IMR-90 (cell line): ENCODE measurements around the gene LRCH3. TPM values are rescaled to one million over a fixed set of nuclear protein-coding genes. Genes with fewer than 3 reads are reported as not detected.
A peak's percentile ranks its signal among the peaks of the same experiment; 100 is the strongest.

Experiments used
- ATAC-seq: fragments of 200-7000 bp; cut with Tn5 transposase; 2 replicates; pipeline ENCODE4 v1.9.1; 2020; ENCODE audit warnings: low read depth, mild to moderate bottlenecking, moderate library complexity
- BruUV-seq: library from RNA; stranded (reverse); fragments of 400-500 nt; replicated peaks from 2 replicates; lab custom pipeline; 2021; lab: Mats Ljungman, UMichigan
- CTCF ChIA-PET: fragments of 300-600 bp; formaldehyde crosslinking; extraction: SDS; loops from one replicate; lab custom pipeline; 2021; ENCODE audit warnings: antibody characterized with exemption; lab: Yijun Ruan, JAX
- POLR2A ChIA-PET: fragments of 300-600 bp; sonication (Branson Sonifier 250); formaldehyde crosslinking; loops from one replicate; lab custom pipeline; 2022; ENCODE audit warnings: antibody characterized with exemption; ENCODE audit not compliant: unreplicated experiment; lab: Charles Lee
- DNase-seq: peaks from one replicate; pipeline ENCODE4 v3.0.0; 2013
- H2AFZ ChIP-seq: replicated peaks from 2 replicates; pipeline ENCODE3; 2013; ENCODE audit warnings: low read length, mild to moderate bottlenecking; ENCODE audit not compliant: poor library complexity
- H2AK5ac ChIP-seq: 2 replicates; pipeline ENCODE4 v1.6.1; 2013; ENCODE audit warnings: low read depth, low read length, inconsistent platforms
- H2AK9ac ChIP-seq: replicated peaks from 2 replicates; pipeline ENCODE3; 2013; ENCODE audit warnings: mild to moderate bottlenecking, low read depth, low read length, moderate library complexity; ENCODE audit not compliant: poor library complexity
- H2BK120ac ChIP-seq: 2 replicates; pipeline ENCODE4 v1.6.1; 2013; ENCODE audit warnings: low read depth, low read length, inconsistent platforms
- H2BK15ac ChIP-seq: 3 replicates; pipeline ENCODE4 v1.6.1; 2013; ENCODE audit warnings: low read depth, low read length, inconsistent platforms
- H2BK20ac ChIP-seq: 2 replicates; pipeline ENCODE4 v1.6.1; 2013; ENCODE audit warnings: low read depth, mild to moderate bottlenecking, inconsistent platforms, low read length, moderate library complexity
- H2BK5ac ChIP-seq: 2 replicates; pipeline ENCODE4 v1.6.1; 2013; ENCODE audit warnings: mild to moderate bottlenecking, low read depth, low read length, inconsistent platforms; ENCODE audit not compliant: poor library complexity, severe bottlenecking
- H3K14ac ChIP-seq: replicated peaks from 2 replicates; pipeline ENCODE4 v1.6.1; 2013; ENCODE audit warnings: low read depth, low read length, inconsistent platforms
- H3K18ac ChIP-seq: 2 replicates; pipeline ENCODE4 v1.6.1; 2013; ENCODE audit warnings: low read depth, low read length, control low read depth
- H3K23ac ChIP-seq: 2 replicates; pipeline ENCODE4 v1.6.1; 2013; ENCODE audit warnings: low read depth, low read length, inconsistent platforms
- H3K27ac ChIP-seq: 2 replicates; pipeline ENCODE4 v1.5.1; 2013; ENCODE audit warnings: mild to moderate bottlenecking, control low read depth, low read length; ENCODE audit not compliant: insufficient read depth
- H3K27me3 ChIP-seq: 2 replicates; pipeline ENCODE4 v1.6.1; 2013; ENCODE audit warnings: low read length; ENCODE audit not compliant: control insufficient read depth, insufficient read depth
- H3K36me3 ChIP-seq: 2 replicates; pipeline ENCODE4 v1.6.1; 2013; ENCODE audit warnings: low read length, mixed read lengths; ENCODE audit not compliant: control insufficient read depth, insufficient read depth
- H3K4ac ChIP-seq: 2 replicates; pipeline ENCODE4 v1.6.1; 2013; ENCODE audit warnings: low read depth, low read length, inconsistent platforms
- H3K4me1 ChIP-seq: 2 replicates; pipeline ENCODE4 v1.6.1; 2013; ENCODE audit warnings: low read length, mixed read lengths; ENCODE audit not compliant: control insufficient read depth, insufficient read depth
- H3K4me2 ChIP-seq: 2 replicates; pipeline ENCODE4 v1.6.1; 2013; ENCODE audit warnings: low read depth, mild to moderate bottlenecking, control low read depth, low read length, moderate library complexity
- H3K4me3 ChIP-seq: 2 replicates; pipeline ENCODE4 v1.5.1; 2013; ENCODE audit warnings: low read depth, mild to moderate bottlenecking, control low read depth, low read length, moderate library complexity; ENCODE audit not compliant: insufficient read depth
- H3K56ac ChIP-seq: 2 replicates; pipeline ENCODE4 v1.6.1; 2013; ENCODE audit warnings: low read length, inconsistent platforms; ENCODE audit not compliant: insufficient read depth; ENCODE audit errors: extremely low read depth
- H3K79me1 ChIP-seq, 2 experiments: 2 replicates each; pipeline ENCODE4 v1.6.1; 2013; ENCODE audit warnings: low read length in 2 of 2, inconsistent platforms in 1 of 2, low read depth in 1 of 2
- H3K9ac ChIP-seq: 2 replicates; pipeline ENCODE4 v1.6.1; 2013; ENCODE audit warnings: low read depth, low read length, control low read depth
- H3K9me1 ChIP-seq: 2 replicates; pipeline ENCODE4 v1.6.1; 2013; ENCODE audit warnings: low read length, inconsistent platforms; ENCODE audit not compliant: insufficient read depth
- H3K9me3 ChIP-seq: 2 replicates; pipeline ENCODE4 v1.6.1; 2013; ENCODE audit warnings: low read length; ENCODE audit not compliant: control insufficient read depth, insufficient read depth
- H4K20me1 ChIP-seq: 2 replicates; pipeline ENCODE4 v1.6.1; 2013; ENCODE audit warnings: low read length, inconsistent platforms; ENCODE audit not compliant: insufficient read depth
- H4K5ac ChIP-seq: 2 replicates; pipeline ENCODE4 v1.6.1; 2013; ENCODE audit warnings: mild to moderate bottlenecking, low read depth, low read length, control low read depth
- H4K8ac ChIP-seq, 2 experiments: 2 replicates each; pipeline ENCODE4 v1.6.1; 2013; ENCODE audit warnings: low read depth in 2 of 2, low read length in 2 of 2, control low read depth in 1 of 2, inconsistent platforms in 1 of 2
- H4K91ac ChIP-seq: 2 replicates; pipeline ENCODE4 v1.6.1; 2013; ENCODE audit warnings: low read depth, low read length, inconsistent platforms; ENCODE audit not compliant: insufficient read depth
- BHLHE40 ChIP-seq: fragments of 150-350 bp; IDR thresholded peaks from 2 replicates; pipeline ENCODE4 v1.6.1; 2016; ENCODE audit warnings: mild to moderate bottlenecking, low read depth, low read length
- CHD1 ChIP-seq: IDR thresholded peaks from 2 replicates; pipeline ENCODE4 v1.6.1; 2012; ENCODE audit warnings: low read depth, low read length, improper control_type of control experiment
- FOS ChIP-seq: fragments of 150-350 bp; IDR thresholded peaks from 2 replicates; pipeline ENCODE4 v1.6.1; 2016; ENCODE audit warnings: low read depth, low read length
- SMC3 ChIP-seq: fragments of 150-350 bp; IDR thresholded peaks from 2 replicates; pipeline ENCODE4 v1.6.1; 2016; ENCODE audit warnings: low read depth, mild to moderate bottlenecking, antibody characterized with exemption, low read length, moderate library complexity
- WGBS, 2 experiments: methylation state at CpG; one replicate each; pipeline versions ENCODE4 v1.1.5 to v1.1.7; 2013; ENCODE audit warnings: missing lambda C conversion rate in 2 of 2; ENCODE audit not compliant: insufficient read length in 1 of 2; ENCODE audit errors: extremely low coverage in 2 of 2; 5-methylcytosine and 5-hydroxymethylcytosine counted together
- dilution Hi-C: fragments of 300-500 bp; cut with HindIII; formaldehyde crosslinking; loops from one replicate; pipeline ENCODE4 v1.14.3; 2018; ENCODE audit warnings: low sequenced_read_pairs; ENCODE audit not compliant: unreplicated experiment
- in situ Hi-C: fragments of 300-500 bp; cut with MboI; formaldehyde crosslinking; loops from 3 replicates; pipeline ENCODE4 v1.14.3; 2019; ENCODE audit warnings: low sequenced_read_pairs, inconsistent platforms, mixed read lengths
- intact Hi-C: fragments of 100-400 bp; cut with micrococcal nuclease; formaldehyde crosslinking; loops from 2 replicates; pipeline ENCODE4 v1.10.0; 2022
- polyA plus RNA-seq, 3 experiments: library from polyadenylated mRNA; depleted of rRNA; stranded (reverse); fragments of >200 nt; gene quantifications; 2 replicates each; pipeline ENCODE4 v1.2.3, GENCODE V29; 2012; ENCODE audit warnings: low replicate concordance in 1 of 3
- total RNA-seq: library from RNA; depleted of rRNA; stranded (reverse); fragments of >200 nt; gene quantifications from 2 replicates; pipeline ENCODE4 v1.2.3, GENCODE V29; 2012

The LRCH3 gene
- total and polyA plus RNA-seq, 2 of the 4 experiments (the other 2 are of a cell fraction), result 28.5 to 40.5 TPM

DNA sequence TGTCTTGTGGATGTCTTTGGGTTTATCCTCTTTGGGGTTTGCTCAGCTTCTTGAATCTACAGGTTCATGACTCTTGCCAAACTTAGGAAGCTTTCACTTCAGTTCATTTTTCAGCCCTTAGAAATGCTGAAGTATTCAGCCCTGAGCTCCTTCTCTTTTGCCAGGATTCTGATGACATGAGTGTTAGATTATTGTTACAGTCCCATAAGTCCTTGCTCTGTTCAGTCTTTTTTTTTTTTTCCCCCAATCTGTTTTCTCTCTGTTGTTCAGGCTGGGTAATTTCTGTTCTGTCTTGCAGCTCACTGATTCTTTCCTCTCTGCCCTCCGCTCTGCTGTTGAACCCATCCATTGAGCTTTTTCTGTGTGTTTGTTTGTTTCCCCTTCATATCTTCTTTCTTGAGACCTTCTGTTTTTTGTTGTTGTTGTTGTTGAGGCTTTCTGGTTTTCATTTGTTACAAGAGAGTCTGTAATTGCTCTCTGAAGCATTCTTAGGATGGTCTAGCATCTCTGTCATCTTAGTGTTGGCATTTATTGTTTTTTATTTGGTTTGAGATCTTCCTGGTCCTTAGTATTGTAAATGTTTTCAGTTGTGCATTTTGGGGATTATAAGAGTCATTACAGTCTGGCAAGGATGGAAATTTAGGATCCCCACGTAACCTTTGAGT lies 18.4 kb downstream of the LRCH3 start:
- no peak overlapping the region for H3K56ac ChIP-seq
- peak overlapping the region; percentile 94 for H3K4me2 ChIP-seq
- H3K4me1 ChIP-seq, result peaks cover 19% of the 10 kb centered on the region
- no CpG with 5 or more reads among the region's 2 CpGs for WGBS, 2 experiments
- peak overlapping the region; percentile 54; the same call in 1 of the 2 replicates for H3K27ac ChIP-seq
- ATAC-seq (peak; percentile 71), DNase-seq (peak; percentile 85)
- no peak overlapping the region for H2AK5ac ChIP-seq
- no TSS peak for BruUV-seq
- peaks cover 14 to 51% of the 10 kb centered on the region in 2 experiments for H3K79me1 ChIP-seq
- no peaks in the 10 kb centered on the region for H3K27me3 ChIP-seq
- peak overlapping the region; percentile 31; the same call in 1 of the 2 replicates for H3K4ac ChIP-seq
- peaks cover 46% of the 10 kb centered on the region for H4K20me1 ChIP-seq
- H3K23ac ChIP-seq, result no peak overlapping the region; the same call in 1 of the 2 replicates
- peak overlapping the region; percentile 45; the same call in 1 of the 2 replicates for H3K14ac ChIP-seq
- no peak overlapping the region for H2BK15ac ChIP-seq
- H2BK20ac ChIP-seq, result no peak overlapping the region
- H2BK120ac ChIP-seq, result no peak overlapping the region
- no peak overlapping the region; the same call in 1 of the 2 replicates for H3K9ac ChIP-seq
- peak overlapping the region; percentile 35; the same call in 1 of the 2 replicates for H4K5ac ChIP-seq
- H3K9me1 ChIP-seq, result peaks cover 8% of the 10 kb centered on the region
- H3K9me3 ChIP-seq, result no peaks in the 10 kb centered on the region
- 0 out of 2 replicates have a peak overlapping the region, but pooled peaks have one; percentile 16 for H4K91ac ChIP-seq
- peak overlapping the region; percentile 10; the same call in 1 of the 2 replicates for H3K4me3 ChIP-seq
- dilution Hi-C loops (no loop called here), in situ Hi-C loops (no loop called here), intact Hi-C loops (no loop called here)
- peak overlapping the region; percentile 84 for H2BK5ac ChIP-seq
- CTCF ChIA-PET, result no interaction called here
- no peak for TF ChIP-seq CHD1
- no peak for TF ChIP-seq BHLHE40
- TF ChIP-seq SMC3, result no peak
- no peak for TF ChIP-seq FOS
- H3K36me3 ChIP-seq, result no peaks in the 10 kb centered on the region
- no peak overlapping the region for H2AFZ ChIP-seq
- no peak overlapping the region for H2AK9ac ChIP-seq
- POLR2A ChIA-PET, result no interaction called here
- peak overlapping the region; percentile 86; the same call in 1 of the 2 replicates for H3K18ac ChIP-seq
- peak overlapping the region in 1 of 2 experiments; percentile 19; a peak in 1 of 4 replicates for H4K8ac ChIP-seq
